ENCODE results near the gene MADD. TPM values are rescaled to one million over a fixed set of nuclear protein-coding genes. Genes with fewer than 3 reads are reported as not detected.

Gene MADD
- total RNA-seq, 5 donors from 2014 or later (not counting 1 experiment from before 2014, with no cell fraction given): 116 to 189 (median 124) TPM

DNA sequence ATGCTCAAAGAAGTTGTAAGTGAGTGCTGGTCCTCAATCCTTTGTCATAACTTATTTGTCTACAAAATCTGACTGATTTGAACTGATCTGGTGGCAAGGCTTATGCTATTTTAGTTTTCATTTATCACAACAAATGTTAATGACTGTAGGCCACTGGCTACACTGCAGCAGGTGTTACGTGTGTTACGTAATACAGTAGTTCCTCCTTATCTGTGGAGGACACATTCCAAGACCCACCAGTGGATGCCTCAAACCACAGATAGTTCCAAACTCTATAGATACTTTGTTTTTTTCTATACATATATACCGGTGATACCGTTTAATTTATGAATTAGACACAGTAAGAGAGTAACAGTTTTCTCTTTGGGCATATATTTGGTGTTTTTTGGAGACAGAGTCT, 7.0 kb downstream of the MADD start:
- no peak for ATAC-seq (replicated peaks in 1 of 4)
- H3K36me3 Mint-ChIP-seq: peaks cover 42% of the 10 kb centered on the region
- H3K4me1 Mint-ChIP-seq: peaks cover 25 to 31% (median 26%) of the 10 kb centered on the region in 3 donors
- no peaks in the 10 kb centered on the region for H3K27me3 ChIP-seq (replicated peaks in 1 of 2; ENCODE audit: control insufficient read depth in 2 of 2, extremely low read depth in 1 of 2, insufficient read depth in 2 of 2, low read length in 1 of 2)
- H3K9me3 ChIP-seq: no peaks in the 10 kb centered on the region
- H3K27me3 Mint-ChIP-seq: no peaks in the 10 kb centered on the region
- no peaks in the 10 kb centered on the region for H3K9me3 Mint-ChIP-seq
- no peak overlapping the region for H3K27ac Mint-ChIP-seq
- no peak for DNase-seq
- WGBS (ENCODE audit: insufficient coverage): 100% methylated on average over 1 of the region's 4 CpGs
- peaks cover 6 to 80% of the 10 kb centered on the region in 2 donors for H3K36me3 ChIP-seq (ENCODE audit: control insufficient read depth in 2 of 2, extremely low read depth in 1 of 2, insufficient read depth in 1 of 2, low read length in 1 of 2)
- H3K4me1 ChIP-seq (ENCODE audit: control insufficient read depth in 1 of 2, extremely low read depth in 1 of 2, insufficient read depth in 2 of 2, low read length in 2 of 2): peaks cover 5 to 7% of the 10 kb centered on the region in 2 experiments
- H3K4me3 ChIP-seq (ENCODE audit: control insufficient read depth in 1 of 2, extremely low read depth in 1 of 2, low read length in 1 of 2): no peak overlapping the region
- ChIA-PET CTCF (no interaction called here), POLR2A (no interaction called here)
- H3K4me3 Mint-ChIP-seq: no peak overlapping the region
- H3K27ac ChIP-seq (ENCODE audit: low read length): no peak overlapping the region

- no peak overlapping the region for H3K4me3 Mint-ChIP-seq
- Histone ChIP-seq H3K27me3 (replicated peaks in 1 of 2; ENCODE audit: control insufficient read depth in 2 of 2, extremely low read depth in 1 of 2, insufficient read depth in 2 of 2, low read length in 1 of 2) (no peaks in the 10 kb centered on the region), H3K9me3 (no peaks in the 10 kb centered on the region), H3K4me1 (ENCODE audit: control insufficient read depth in 1 of 2, extremely low read depth in 1 of 2, insufficient read depth in 2 of 2, low read length in 2 of 2) (no peaks in the 10 kb centered on the region), H3K36me3 (ENCODE audit: control insufficient read depth in 2 of 2, extremely low read depth in 1 of 2, insufficient read depth in 1 of 2, low read length in 1 of 2) (peaks cover 17 to 91% of the 10 kb centered on the region in 2 donors), H3K27ac (ENCODE audit: low read length) (no peak overlapping the region), H3K4me3 (ENCODE audit: control insufficient read depth in 1 of 2, extremely low read depth in 1 of 2, low read length in 1 of 2) (no peak overlapping the region)
- no peaks in the 10 kb centered on the region for H3K27me3 Mint-ChIP-seq
- peaks cover 14 to 19% (median 15%) of the 10 kb centered on the region in 3 donors for H3K4me1 Mint-ChIP-seq
- DNase-seq: no peak
- no peaks in the 10 kb centered on the region for H3K9me3 Mint-ChIP-seq
- no CpG with 5 or more reads among the region's 3 CpGs for WGBS (ENCODE audit: insufficient coverage)
- ChIA-PET POLR2A (no interaction called here), CTCF (no interaction called here)
- peaks cover 49% of the 10 kb centered on the region for H3K36me3 Mint-ChIP-seq
- no peak for ATAC-seq (replicated peaks in 1 of 4)
- no peak overlapping the region for H3K27ac Mint-ChIP-seq
Observed at GRCh38 chr11:47278058-47278457, 8.1 kb downstream of the MADD start.

DNA sequence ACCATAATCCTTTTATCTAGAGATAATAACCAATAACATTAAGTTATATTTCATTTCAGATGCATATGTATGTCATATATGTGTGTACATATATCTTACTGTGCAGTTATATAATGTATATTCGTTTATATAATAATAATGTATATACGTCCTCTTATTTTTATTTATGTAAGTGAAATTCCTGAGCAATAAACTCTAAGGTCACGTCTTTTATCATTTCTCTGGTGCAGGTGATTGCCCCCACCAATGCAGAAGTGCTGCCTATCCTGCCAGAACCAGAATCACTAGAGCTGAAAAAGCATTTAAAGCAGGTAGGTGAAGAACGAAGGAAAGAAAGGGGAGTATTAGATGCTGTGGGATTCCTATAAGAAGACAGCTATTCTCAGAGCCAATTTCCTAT, 8.8 kb downstream of the MADD start:
- POLR2A ChIA-PET: interaction anchor here in 1 of 2 donors (0.6 kb wide), 1 partner anchor 619 kb away, joined by 5 read pairs; no protein-coding TSS in a partner anchor
- CTCF ChIA-PET: interaction anchor here in 1 of 2 donors (0.5 kb wide), 1 partner anchor 70 kb away, joined by 3 read pairs; no protein-coding TSS in a partner anchor
- H3K27ac Mint-ChIP-seq: no peak overlapping the region
- peaks cover 7 to 16% (median 10%) of the 10 kb centered on the region in 3 donors for H3K4me1 Mint-ChIP-seq
- no peak overlapping the region for H3K27ac ChIP-seq (ENCODE audit: low read length)
- H3K4me1 ChIP-seq (ENCODE audit: control insufficient read depth in 1 of 2, extremely low read depth in 1 of 2, insufficient read depth in 2 of 2, low read length in 2 of 2): no peaks in the 10 kb centered on the region
- DNase-seq (no peak), ATAC-seq (replicated peaks in 1 of 4) (no peak)
- WGBS (ENCODE audit: insufficient coverage): no CpG with 5 or more reads among the region's 4 CpGs
- no peak overlapping the region for H3K4me3 Mint-ChIP-seq
- no peak overlapping the region for H3K4me3 ChIP-seq (ENCODE audit: control insufficient read depth in 1 of 2, extremely low read depth in 1 of 2, low read length in 1 of 2)
- no peaks in the 10 kb centered on the region for H3K9me3 Mint-ChIP-seq
- H3K27me3 Mint-ChIP-seq: no peaks in the 10 kb centered on the region
- no peaks in the 10 kb centered on the region for H3K9me3 ChIP-seq
- peaks cover 50% of the 10 kb centered on the region for H3K36me3 Mint-ChIP-seq
- no peaks in the 10 kb centered on the region for H3K27me3 ChIP-seq (replicated peaks in 1 of 2; ENCODE audit: control insufficient read depth in 2 of 2, extremely low read depth in 1 of 2, insufficient read depth in 2 of 2, low read length in 1 of 2)
- H3K36me3 ChIP-seq (ENCODE audit: control insufficient read depth in 2 of 2, extremely low read depth in 1 of 2, insufficient read depth in 1 of 2, low read length in 1 of 2): peaks cover 17 to 94% of the 10 kb centered on the region in 2 donors

DNA sequence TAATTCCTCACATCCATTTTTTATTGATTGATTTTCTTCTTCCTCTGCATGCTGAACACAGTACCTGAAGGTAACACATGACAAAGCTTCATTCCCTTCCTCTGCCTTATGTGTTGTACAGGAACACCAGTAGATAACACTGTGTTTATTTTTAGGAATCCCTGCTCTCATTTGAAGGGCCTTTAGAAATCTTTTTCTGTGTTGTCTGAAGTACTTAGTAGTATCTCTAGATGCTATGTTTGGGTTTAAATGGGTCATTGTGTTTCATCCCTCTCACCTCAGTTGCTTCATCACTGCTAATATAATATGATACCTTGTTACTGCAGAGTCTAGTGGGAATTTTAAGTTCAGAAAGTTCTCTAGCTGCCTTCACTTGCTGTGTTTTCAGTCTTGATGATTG, 10.2 kb downstream of the MADD start:
- Mint-ChIP-seq H3K4me1 (peaks cover 0 to 7% (median 2%) of the 10 kb centered on the region in 3 donors), H3K4me3 (no peak overlapping the region), H3K36me3 (peaks cover 53% of the 10 kb centered on the region), H3K27ac (no peak overlapping the region), H3K27me3 (no peaks in the 10 kb centered on the region), H3K9me3 (no peaks in the 10 kb centered on the region)
- POLR2A ChIA-PET: no interaction called here
- no peaks in the 10 kb centered on the region for H3K9me3 ChIP-seq
- ATAC-seq (replicated peaks in 1 of 4): no peak
- H3K27me3 ChIP-seq (replicated peaks in 1 of 2; ENCODE audit: control insufficient read depth in 2 of 2, extremely low read depth in 1 of 2, insufficient read depth in 2 of 2, low read length in 1 of 2): no peaks in the 10 kb centered on the region
- H3K4me3 ChIP-seq (ENCODE audit: control insufficient read depth in 1 of 2, extremely low read depth in 1 of 2, low read length in 1 of 2): no peak overlapping the region
- no peak for DNase-seq
- CTCF ChIA-PET: interaction anchor here in 1 of 2 donors (1.0 kb wide), 1 partner anchor 9 kb away, joined by 3 read pairs; no protein-coding TSS in a partner anchor
- H3K36me3 ChIP-seq (ENCODE audit: control insufficient read depth in 2 of 2, extremely low read depth in 1 of 2, insufficient read depth in 1 of 2, low read length in 1 of 2): peaks cover 27 to 94% of the 10 kb centered on the region in 2 donors
- H3K4me1 ChIP-seq (ENCODE audit: control insufficient read depth in 1 of 2, extremely low read depth in 1 of 2, insufficient read depth in 2 of 2, low read length in 2 of 2): no peaks in the 10 kb centered on the region
- H3K27ac ChIP-seq (ENCODE audit: low read length): no peak overlapping the region

- WGBS (ENCODE audit: insufficient coverage): 87% methylated on average over 2 of the region's 5 CpGs
- ChIA-PET CTCF (interaction anchor here in 1 of 2 donors (1.0 kb wide), 1 partner anchor 10 kb away, joined by 3 read pairs; no protein-coding TSS in a partner anchor), POLR2A (interaction anchor here (0.6 to 1.1 kb wide), 6 partner anchors 8 to 1039 kb away, joined by 3 to 15 read pairs (median 4); no protein-coding TSS in a partner anchor)
- ATAC-seq (replicated peaks in 1 of 4) (no peak), DNase-seq (no peak)
- Mint-ChIP-seq H3K27me3 (no peaks in the 10 kb centered on the region), H3K4me1 (peaks cover 0 to 6% (median 2%) of the 10 kb centered on the region in 3 donors), H3K36me3 (peaks cover 58% of the 10 kb centered on the region), H3K4me3 (no peak overlapping the region), H3K9me3 (no peaks in the 10 kb centered on the region), H3K27ac (no peak overlapping the region)
- Histone ChIP-seq H3K36me3 (ENCODE audit: control insufficient read depth in 2 of 2, extremely low read depth in 1 of 2, insufficient read depth in 1 of 2, low read length in 1 of 2) (peaks cover 26 to 94% of the 10 kb centered on the region in 2 donors), H3K27me3 (replicated peaks in 1 of 2; ENCODE audit: control insufficient read depth in 2 of 2, extremely low read depth in 1 of 2, insufficient read depth in 2 of 2, low read length in 1 of 2) (no peaks in the 10 kb centered on the region), H3K4me1 (ENCODE audit: control insufficient read depth in 1 of 2, extremely low read depth in 1 of 2, insufficient read depth in 2 of 2, low read length in 2 of 2) (no peaks in the 10 kb centered on the region), H3K4me3 (ENCODE audit: control insufficient read depth in 1 of 2, extremely low read depth in 1 of 2, low read length in 1 of 2) (no peak overlapping the region), H3K9me3 (no peaks in the 10 kb centered on the region), H3K27ac (ENCODE audit: low read length) (no peak overlapping the region)
Observed at GRCh38 chr11:47280860-47281259, 10.9 kb downstream of the MADD start.

- Mint-ChIP-seq H3K27me3 (no peaks in the 10 kb centered on the region), H3K36me3 (peaks cover 59% of the 10 kb centered on the region), H3K4me1 (peaks cover 0 to 2% (median 0%) of the 10 kb centered on the region in 3 donors), H3K9me3 (no peaks in the 10 kb centered on the region), H3K27ac (no peak overlapping the region), H3K4me3 (no peak overlapping the region)
- Histone ChIP-seq H3K27me3 (replicated peaks in 1 of 2; ENCODE audit: control insufficient read depth in 2 of 2, extremely low read depth in 1 of 2, insufficient read depth in 2 of 2, low read length in 1 of 2) (no peaks in the 10 kb centered on the region), H3K27ac (ENCODE audit: low read length) (no peak overlapping the region), H3K4me3 (ENCODE audit: control insufficient read depth in 1 of 2, extremely low read depth in 1 of 2, low read length in 1 of 2) (no peak overlapping the region), H3K9me3 (no peaks in the 10 kb centered on the region), H3K4me1 (ENCODE audit: control insufficient read depth in 1 of 2, extremely low read depth in 1 of 2, insufficient read depth in 2 of 2, low read length in 2 of 2) (no peaks in the 10 kb centered on the region), H3K36me3 (ENCODE audit: control insufficient read depth in 2 of 2, extremely low read depth in 1 of 2, insufficient read depth in 1 of 2, low read length in 1 of 2) (peaks cover 23 to 92% of the 10 kb centered on the region in 2 donors)
- ChIA-PET POLR2A (no interaction called here), CTCF (interaction anchor here in 1 of 2 donors (0.5 kb wide), 1 partner anchor 40 kb away, joined by 3 read pairs; no protein-coding TSS in a partner anchor)
- DNase-seq (no peak), ATAC-seq (replicated peaks in 1 of 4) (no peak)
- 97% methylated on average over 3 of the region's 7 CpGs for WGBS (ENCODE audit: insufficient coverage)
Observed at GRCh38 chr11:47282462-47282861, 12.5 kb downstream of the MADD start.

All from T-cell (primary cell).